BLaER1 treated with 17β-estradiol and CSF1 and Interleukin-3, amounts not matched to agents 10 nM and 100 nM (cell line): ENCODE data around the gene ASIC4.

ENCODE experiments used
- H3K27ac ChIP-seq, 11 experiments: shearing (Covaris generic); formaldehyde crosslinking; 2 replicates each; pipeline ENCODE4 v1.8.1; 2022
- H3K27me3 ChIP-seq, 11 experiments: shearing (Covaris generic); formaldehyde crosslinking; 2 replicates each; pipeline ENCODE4 v1.8.1; 2022
- H3K36me3 ChIP-seq, 11 experiments: shearing (Covaris generic); formaldehyde crosslinking; 2 replicates each; pipeline ENCODE4 v1.8.1; 2022
- H3K4me1 ChIP-seq, 10 experiments: shearing (Covaris generic); formaldehyde crosslinking; 2 replicates each; pipeline ENCODE4 v1.8.1; 2022
- H3K4me2 ChIP-seq, 11 experiments: shearing (Covaris generic); formaldehyde crosslinking; 2 replicates each; pipeline ENCODE4 v1.8.1; 2022
- H3K4me3 ChIP-seq, 10 experiments: shearing (Covaris generic); formaldehyde crosslinking; 2 replicates each; pipeline ENCODE4 v1.8.1; 2022
- H3K9ac ChIP-seq, 11 experiments: shearing (Covaris generic); formaldehyde crosslinking; 2 replicates each; pipeline ENCODE4 v1.8.1; 2022
- H3K9me3 ChIP-seq, 11 experiments: shearing (Covaris generic); formaldehyde crosslinking; replicated peaks in 1 of 11; 2 replicates each; pipeline ENCODE4 v1.8.1; 2022
- H4K20me1 ChIP-seq, 11 experiments: shearing (Covaris generic); formaldehyde crosslinking; 2 replicates each; pipeline ENCODE4 v1.8.1; 2022
- Cebpa-rat ChIP-seq, 11 experiments: shearing (Covaris generic); IDR thresholded peaks; 2 replicates each; pipeline ENCODE4 v1.8.1; 2022

Gene ASIC4

DNA sequence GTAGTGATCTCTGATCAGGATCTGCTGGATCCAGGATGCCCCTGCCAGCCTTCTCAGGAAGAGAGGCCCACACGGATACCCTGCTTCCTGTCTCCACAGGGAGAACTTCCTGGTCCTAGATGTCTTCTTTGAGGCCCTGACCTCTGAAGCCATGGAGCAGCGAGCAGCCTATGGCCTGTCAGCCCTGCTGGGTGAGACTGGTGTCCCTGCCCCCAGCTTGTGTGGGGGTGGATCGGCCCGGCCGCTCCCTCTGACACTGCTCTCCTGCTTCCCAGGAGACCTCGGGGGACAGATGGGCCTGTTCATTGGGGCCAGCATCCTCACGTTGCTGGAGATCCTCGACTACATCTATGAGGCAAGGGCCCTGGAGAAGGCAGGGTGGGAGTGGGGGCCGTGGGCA is 22.7 kb downstream of the ASIC4 start:
- peak overlapping the region in 2 of 11 experiments; percentile 17 to 46; a peak in 1 of 22 replicates for H3K9ac ChIP-seq
- H3K27ac ChIP-seq, result no peak overlapping the region

GRCh38 chr2:219537657-219538488 is 23.6 kb downstream of the ASIC4 start:
- H3K4me3 ChIP-seq, result no peak overlapping the region
- peaks cover 19 to 58% (median 42%) of the 10 kb centered on the region in 10 experiments for H3K4me1 ChIP-seq
- H3K9me3 ChIP-seq, result no peaks in the 10 kb centered on the region
- peaks cover 0 to 19% (median 10%) of the 10 kb centered on the region in 11 experiments; a peak in 7 of 22 replicates for H3K36me3 ChIP-seq
- H3K27ac ChIP-seq, result no peak overlapping the region
- peak overlapping the region; percentile 2 to 40 (median 23); a peak in 14 of 22 replicates for H3K4me2 ChIP-seq
- TF ChIP-seq Cebpa-rat (IDR thresholded peaks at IDR 0.05), result no peak
- peak overlapping the region in 3 of 11 experiments; percentile 17 to 57 (median 46); a peak in 3 of 22 replicates for H3K9ac ChIP-seq
- H4K20me1 ChIP-seq, result peaks cover 0 to 57% (median 23%) of the 10 kb centered on the region in 11 experiments; a peak in 18 of 22 replicates
- peaks cover 10 to 13% (median 11%) of the 10 kb centered on the region in 11 experiments; a peak in 17 of 22 replicates for H3K27me3 ChIP-seq

More for the DNA sequence above, 22.7 kb downstream of the ASIC4 start:
- Histone ChIP-seq H3K36me3 (peaks cover 0 to 19% (median 10%) of the 10 kb centered on the region in 11 experiments; a peak in 7 of 22 replicates), H3K4me2 (peak overlapping the region in 5 of 11 experiments; percentile 16 to 39 (median 23); a peak in 7 of 22 replicates), H3K27me3 (peaks cover 1 to 4% (median 2%) of the 10 kb centered on the region in 11 experiments; a peak in 15 of 22 replicates), H3K4me1 (peaks cover 10 to 49% (median 33%) of the 10 kb centered on the region in 10 experiments; a peak in 19 of 20 replicates), H3K9me3 (no peaks in the 10 kb centered on the region), H4K20me1 (peaks cover 0 to 53% (median 18%) of the 10 kb centered on the region in 11 experiments; a peak in 16 of 22 replicates), H3K4me3 (no peak overlapping the region)
- no peak for TF ChIP-seq Cebpa-rat (IDR thresholded peaks at IDR 0.05)

DNA sequence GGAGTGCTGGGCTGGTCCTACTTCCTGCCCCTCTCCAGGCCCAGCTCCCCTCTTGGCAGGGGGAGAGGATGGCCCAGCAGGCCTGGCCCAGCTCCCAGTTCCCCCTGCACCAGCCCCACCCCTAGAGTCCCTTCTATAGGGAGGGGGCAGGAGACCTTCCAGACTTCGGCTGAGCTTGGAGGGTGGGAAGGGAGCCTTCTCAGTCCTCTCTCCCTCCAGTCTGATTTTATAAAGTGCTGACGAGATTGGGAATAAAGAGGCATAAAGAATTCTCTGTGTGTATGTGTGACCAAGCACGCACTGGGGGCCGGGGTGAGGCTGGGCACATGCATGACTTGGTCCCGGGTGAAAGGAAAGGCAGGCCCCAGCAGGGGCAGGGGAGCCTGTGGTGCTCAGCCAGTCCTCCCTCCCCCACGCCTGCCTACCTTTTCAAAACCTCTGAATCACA is 24.2 kb downstream of the ASIC4 start:
- Histone ChIP-seq H3K36me3 (peaks cover 0 to 19% (median 10%) of the 10 kb centered on the region in 11 experiments; a peak in 7 of 22 replicates), H4K20me1 (peaks cover 0 to 61% (median 23%) of the 10 kb centered on the region in 11 experiments; a peak in 18 of 22 replicates), H3K9me3 (no peaks in the 10 kb centered on the region), H3K27me3 (peaks cover 11 to 18% (median 15%) of the 10 kb centered on the region in 11 experiments; a peak in 17 of 22 replicates), H3K27ac (no peak overlapping the region; a peak in 1 of 22 replicates), H3K9ac (peak overlapping the region in 2 of 11 experiments; percentile 10 to 57; a peak in 3 of 22 replicates), H3K4me3 (no peak overlapping the region), H3K4me1 (peaks cover 19 to 60% (median 44%) of the 10 kb centered on the region in 10 experiments), H3K4me2 (peak overlapping the region in 9 of 11 experiments; percentile 2 to 36 (median 23); a peak in 11 of 22 replicates)
- TF ChIP-seq Cebpa-rat (IDR thresholded peaks at IDR 0.05), result no peak

GRCh38 chr2:219538956-219539788 is 24.9 kb downstream of the ASIC4 start:
- H3K4me1 ChIP-seq, result peaks cover 21 to 63% (median 48%) of the 10 kb centered on the region in 10 experiments
- H4K20me1 ChIP-seq, result peaks cover 0 to 64% (median 23%) of the 10 kb centered on the region in 11 experiments; a peak in 18 of 22 replicates
- H3K4me2 ChIP-seq, result peak overlapping the region in 5 of 11 experiments; percentile 2 to 36 (median 23); a peak in 7 of 22 replicates
- H3K27me3 ChIP-seq, result peaks cover 11 to 20% (median 17%) of the 10 kb centered on the region in 11 experiments; a peak in 17 of 22 replicates
- peaks cover 0 to 19% (median 10%) of the 10 kb centered on the region in 11 experiments; a peak in 7 of 22 replicates for H3K36me3 ChIP-seq
- H3K27ac ChIP-seq, result no peak overlapping the region
- peak overlapping the region in 2 of 11 experiments; percentile 10 to 57; a peak in 1 of 22 replicates for H3K9ac ChIP-seq
- H3K4me3 ChIP-seq, result no peak overlapping the region
- no peak for TF ChIP-seq Cebpa-rat (IDR thresholded peaks at IDR 0.05)
- H3K9me3 ChIP-seq, result no peaks in the 10 kb centered on the region

DNA sequence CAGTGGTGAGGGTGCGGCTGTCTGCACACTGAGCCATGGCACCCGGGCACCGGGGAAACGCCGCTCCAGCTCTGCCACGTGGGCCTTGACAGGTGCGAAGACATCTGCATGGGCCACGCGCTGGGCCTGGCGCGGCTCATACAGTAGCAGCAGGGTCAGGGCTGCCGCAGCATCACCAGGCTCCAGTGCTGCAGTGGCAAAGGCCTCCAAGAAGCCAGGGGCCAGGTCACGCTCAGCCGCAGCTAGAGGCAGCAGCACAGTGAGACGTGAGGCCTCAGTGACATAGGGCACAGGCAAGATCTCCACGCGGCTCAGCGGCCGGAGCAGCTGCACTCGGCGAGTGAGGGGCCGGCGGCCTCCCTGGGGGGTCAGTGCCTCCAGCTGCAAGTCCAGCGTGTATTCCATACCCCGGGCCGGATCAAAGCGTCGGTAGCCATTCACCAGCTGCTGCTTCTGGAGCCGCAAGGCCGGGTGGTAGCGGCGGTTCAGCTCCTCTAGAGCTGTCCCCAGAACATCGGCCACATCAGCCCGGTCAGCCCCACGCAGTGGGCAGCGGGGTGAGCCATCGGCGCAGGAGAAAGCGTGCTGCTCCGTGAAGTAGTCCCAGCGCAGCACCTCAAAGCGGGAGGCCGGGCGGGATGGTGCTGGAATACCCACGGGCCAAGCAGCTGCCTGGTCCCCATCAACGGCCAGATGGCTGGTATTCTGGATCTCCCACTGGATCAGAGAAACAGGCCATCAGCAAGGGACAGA is 25.8 kb downstream of the ASIC4 start:
- H3K9me3 ChIP-seq, result no peaks in the 10 kb centered on the region
- H4K20me1 ChIP-seq, result peaks cover 0 to 70% (median 29%) of the 10 kb centered on the region in 11 experiments; a peak in 19 of 22 replicates
- H3K27me3 ChIP-seq, result peaks cover 12 to 29% (median 26%) of the 10 kb centered on the region in 11 experiments; a peak in 17 of 22 replicates
- H3K27ac ChIP-seq, result no peak overlapping the region
- peaks cover 27 to 68% (median 53%) of the 10 kb centered on the region in 10 experiments for H3K4me1 ChIP-seq
- H3K36me3 ChIP-seq, result peaks cover 0 to 19% (median 10%) of the 10 kb centered on the region in 11 experiments; a peak in 7 of 22 replicates
- H3K9ac ChIP-seq, result no peak overlapping the region
- H3K4me3 ChIP-seq, result no peak overlapping the region
- H3K4me2 ChIP-seq, result no peak overlapping the region; a peak in 1 of 22 replicates
- TF ChIP-seq Cebpa-rat (IDR thresholded peaks at IDR 0.05), result no peak

DNA sequence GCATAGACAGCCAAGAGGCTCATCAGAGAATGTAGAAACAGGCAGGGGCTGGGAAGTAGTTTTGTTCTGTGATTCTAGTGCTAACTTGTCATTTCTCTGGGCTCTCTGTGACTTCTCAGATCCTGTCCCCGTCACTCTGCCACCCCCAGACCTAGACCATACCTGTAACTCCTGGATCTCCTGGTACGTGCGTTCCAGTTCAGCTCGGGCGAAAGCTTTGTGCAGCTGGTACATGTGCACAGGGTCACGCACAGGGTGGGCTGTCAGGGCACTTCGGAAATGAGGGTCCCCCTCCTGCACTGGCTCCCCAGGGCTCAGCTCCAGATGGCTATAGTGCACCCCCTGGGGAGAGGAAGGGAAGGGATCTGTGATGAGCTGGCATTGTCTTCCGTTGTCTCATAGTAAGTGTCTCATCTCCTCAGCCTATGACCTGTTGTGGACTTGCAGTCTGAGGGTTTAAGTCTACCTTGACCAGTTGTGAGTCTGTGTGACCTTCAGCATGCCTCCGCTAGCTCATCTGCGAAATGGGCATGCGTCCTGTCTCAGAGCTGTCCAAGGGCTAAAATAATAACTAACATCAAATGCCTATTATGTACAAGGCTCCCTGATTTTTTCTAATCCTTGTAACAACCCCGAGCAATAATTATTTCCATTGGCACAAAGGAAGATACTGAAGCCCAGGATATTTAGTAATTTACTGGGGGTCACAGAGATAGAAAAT is 26.7 kb downstream of the ASIC4 start:
- Histone ChIP-seq H3K4me2 (peak overlapping the region in 9 of 11 experiments; percentile 93 to 100 (median 98); a peak in 14 of 22 replicates), H3K4me3 (no peak overlapping the region)

More for the DNA sequence above, 26.7 kb downstream of the ASIC4 start:
- H4K20me1 ChIP-seq, result peaks cover 0 to 79% (median 29%) of the 10 kb centered on the region in 11 experiments; a peak in 19 of 22 replicates
- H3K9ac ChIP-seq, result no peak overlapping the region
- H3K9me3 ChIP-seq, result no peaks in the 10 kb centered on the region
- H3K27me3 ChIP-seq, result peaks cover 20 to 37% (median 33%) of the 10 kb centered on the region in 11 experiments; a peak in 18 of 22 replicates
- H3K36me3 ChIP-seq, result peaks cover 0 to 19% (median 10%) of the 10 kb centered on the region in 11 experiments; a peak in 7 of 22 replicates
- peaks cover 27 to 68% (median 53%) of the 10 kb centered on the region in 10 experiments for H3K4me1 ChIP-seq
- no peak for TF ChIP-seq Cebpa-rat (IDR thresholded peaks at IDR 0.05)
- no peak overlapping the region for H3K27ac ChIP-seq
